Measurements from ENCODE around the gene SMYD3. TPM values are rescaled to one million over a fixed set of nuclear protein-coding genes. Genes with fewer than 3 reads are reported as not detected.
"Not testable (repeated sequence)": the region's sequence is repeated elsewhere in the genome, so short reads cannot be mapped to it uniquely, and the experiment has no call there.

The SMYD3 gene
- total RNA-seq, 1 donor, result 45.5 TPM

- no peak for DNase-seq (ENCODE audit: low read depth)
- H3K4me3 ChIP-seq (ENCODE audit: low read depth, low read length), result no peak overlapping the region
- TF ChIP-seq CTCF (IDR thresholded peaks at IDR 0.05; ENCODE audit: insufficient read depth, low read length), result no peak
Observed at GRCh38 chr1:246078888-246079252, 428.2 kb downstream of the SMYD3 start.

GRCh38 chr1:246078126-246078887 lies 428.8 kb downstream of the SMYD3 start:
- H3K4me3 ChIP-seq (ENCODE audit: low read depth, low read length), result no peak overlapping the region
- no peak for TF ChIP-seq CTCF (IDR thresholded peaks at IDR 0.05; ENCODE audit: insufficient read depth, low read length)
- DNase-seq (ENCODE audit: low read depth), result no peak

GRCh38 chr1:246077476-246077875 lies 429.6 kb downstream of the SMYD3 start:
- no peak for TF ChIP-seq CTCF (IDR thresholded peaks at IDR 0.05; ENCODE audit: insufficient read depth, low read length)
- no peak for DNase-seq (ENCODE audit: low read depth)
- H3K4me3 ChIP-seq (ENCODE audit: low read depth, low read length), result no peak overlapping the region

DNA sequence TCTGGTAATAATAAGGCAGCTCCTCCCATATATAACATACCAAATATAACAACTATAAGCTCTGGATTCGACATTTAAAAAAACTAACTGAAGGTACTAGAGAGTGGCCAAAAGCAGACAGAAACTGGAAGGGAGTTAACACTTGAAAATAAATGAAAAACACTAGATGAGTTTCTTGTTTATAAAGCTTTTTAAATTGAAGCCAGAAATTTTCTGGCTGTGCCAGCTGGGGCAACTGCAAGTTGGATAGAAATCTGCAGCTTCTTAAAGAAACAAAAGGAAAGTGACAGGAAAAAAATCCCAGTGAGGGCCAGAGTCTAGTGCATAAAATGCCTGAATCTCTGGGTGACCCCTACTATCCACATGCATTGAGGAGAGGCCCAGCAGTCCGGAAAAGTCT lies 432.7 kb downstream of the SMYD3 start:
- no peak overlapping the region for H3K4me3 ChIP-seq (ENCODE audit: low read depth, low read length)
- TF ChIP-seq CTCF (IDR thresholded peaks at IDR 0.05; ENCODE audit: insufficient read depth, low read length), result no peak
- no peak for DNase-seq (ENCODE audit: low read depth)

GRCh38 chr1:246072456-246072955 lies 434.6 kb downstream of the SMYD3 start:
- no peak for TF ChIP-seq CTCF (IDR thresholded peaks at IDR 0.05; ENCODE audit: insufficient read depth, low read length)
- no peak for DNase-seq (ENCODE audit: low read depth)

GRCh38 chr1:246071981-246072380 lies 435.1 kb downstream of the SMYD3 start:
- H3K4me3 ChIP-seq (ENCODE audit: low read depth, low read length), result not testable (repeated sequence)
- peak; percentile 6 for DNase-seq (ENCODE audit: low read depth)

More at GRCh38 chr1:246072456-246072955, 434.6 kb downstream of the SMYD3 start:
- no peak overlapping the region for H3K4me3 ChIP-seq (ENCODE audit: low read depth, low read length)

- DNase-seq (ENCODE audit: low read depth), result not testable (repeated sequence)
Observed at GRCh38 chr1:246071561-246071960, 435.5 kb downstream of the SMYD3 start.

DNA sequence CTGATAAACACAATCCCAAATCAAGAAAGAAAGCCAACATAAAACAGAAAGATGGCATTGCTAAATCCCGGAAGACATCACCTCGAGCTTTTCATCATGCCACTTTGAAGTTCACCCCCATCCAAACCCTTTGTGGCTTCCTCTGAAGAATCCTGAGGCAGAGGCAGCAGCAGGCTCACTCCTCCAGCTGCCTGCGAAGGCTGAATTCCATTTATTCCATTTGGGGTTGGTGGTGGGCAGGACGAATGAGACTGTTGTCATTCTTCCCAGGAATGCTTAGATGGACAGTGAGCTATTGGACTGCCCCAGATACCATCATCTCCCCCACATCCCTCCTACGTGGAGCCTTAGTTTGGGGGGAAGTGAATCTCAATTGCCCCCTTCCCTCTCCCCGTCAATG lies 437.5 kb downstream of the SMYD3 start:
- TF ChIP-seq CTCF (IDR thresholded peaks at IDR 0.05; ENCODE audit: insufficient read depth, low read length), result no peak
- no peak for DNase-seq (ENCODE audit: low read depth)
- no peak overlapping the region for H3K4me3 ChIP-seq (ENCODE audit: low read depth, low read length)

More at GRCh38 chr1:246071561-246071960, 435.5 kb downstream of the SMYD3 start:
- H3K4me3 ChIP-seq (ENCODE audit: low read depth, low read length), result not testable (repeated sequence)

All from fibroblast of the aortic adventitia (primary cell).